ENCODE measurements around the gene HNRNPCL4. TPM values are rescaled to one million over a fixed set of nuclear protein-coding genes. Genes with fewer than 3 reads are reported as not detected.

Gene HNRNPCL4
- total RNA-seq (2022; extraction: Qiagen RNA extraction; ENCODE audit: low read depth) = not detected in 5 replicates

DNA sequence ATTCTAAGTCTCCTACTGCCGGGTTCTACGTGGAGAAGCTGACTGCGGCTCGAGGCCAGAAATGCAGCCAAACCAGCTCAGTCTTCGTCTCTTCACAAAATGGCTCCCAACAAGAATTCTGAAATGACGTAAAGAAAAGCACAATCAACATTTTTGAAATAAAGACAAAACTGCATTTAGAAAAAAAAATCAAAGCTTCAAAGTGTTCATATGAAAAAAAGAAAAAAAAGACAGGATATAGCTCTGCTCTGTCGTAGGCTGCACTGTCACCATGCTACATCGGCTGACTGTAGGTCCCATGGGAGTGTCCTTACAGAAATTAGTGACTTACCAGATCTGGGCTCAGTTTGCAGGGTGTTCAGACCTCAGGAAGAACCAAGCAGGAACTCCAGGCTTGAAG lies at the start of gene HNRNPCL4:
Gene HNRNPCL4, minus strand, starts transcription at position 101 of the 400 bp plus-strand sequence. CDS start 164 bp downstream, outside the sequence.

DNA sequence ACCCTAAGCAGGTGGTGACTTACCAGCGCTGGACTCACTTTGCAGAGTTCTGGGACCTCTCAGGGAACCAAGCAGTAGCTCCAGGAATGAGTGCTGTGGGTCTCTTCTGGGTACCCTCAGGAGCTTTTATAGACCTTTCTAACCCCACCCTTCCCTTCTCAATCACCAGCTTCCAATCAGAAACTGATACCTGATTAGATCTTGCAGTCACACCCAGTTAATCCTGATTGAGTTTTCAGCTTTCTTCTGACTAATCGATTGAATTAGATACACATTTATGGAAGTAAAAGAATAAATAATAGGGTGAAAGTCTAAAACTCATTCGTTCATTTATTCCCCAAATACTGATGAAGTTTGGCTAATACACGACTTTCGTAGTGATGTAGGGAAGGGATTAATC lies 35.9 kb upstream of the HNRNPCL4 start, which contains the start of gene PRAMEF13:
Gene PRAMEF13, minus strand, starts transcription at position 101 of the 400 bp plus-strand sequence. CDS start 1,820 bp downstream, outside the sequence.

DNA sequence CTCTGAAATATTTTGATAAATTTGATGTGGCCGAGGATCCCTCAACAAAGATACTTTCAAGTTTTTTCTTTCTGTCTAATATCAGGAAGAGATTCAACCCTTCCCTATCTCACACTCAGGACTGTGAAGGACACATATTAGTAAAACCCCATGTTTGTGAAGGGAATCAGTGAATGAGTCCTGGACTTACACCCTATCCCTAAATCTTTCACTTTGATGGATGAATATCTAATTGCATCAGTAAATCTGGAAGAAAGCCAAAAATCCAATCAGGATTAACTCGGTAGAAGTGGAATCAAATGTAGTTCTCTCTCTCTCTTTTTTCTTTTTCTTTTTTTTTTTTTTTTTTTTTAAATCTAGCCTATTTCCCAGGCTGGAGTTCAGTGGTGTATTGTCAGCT lies 6.1 kb upstream of the HNRNPCL4 start, which contains the start of gene PRAMEF9:
Gene PRAMEF9, plus strand, starts transcription at position 301 of the 400 bp plus-strand sequence. CDS start 3,433 bp downstream, outside the sequence.

DNA sequence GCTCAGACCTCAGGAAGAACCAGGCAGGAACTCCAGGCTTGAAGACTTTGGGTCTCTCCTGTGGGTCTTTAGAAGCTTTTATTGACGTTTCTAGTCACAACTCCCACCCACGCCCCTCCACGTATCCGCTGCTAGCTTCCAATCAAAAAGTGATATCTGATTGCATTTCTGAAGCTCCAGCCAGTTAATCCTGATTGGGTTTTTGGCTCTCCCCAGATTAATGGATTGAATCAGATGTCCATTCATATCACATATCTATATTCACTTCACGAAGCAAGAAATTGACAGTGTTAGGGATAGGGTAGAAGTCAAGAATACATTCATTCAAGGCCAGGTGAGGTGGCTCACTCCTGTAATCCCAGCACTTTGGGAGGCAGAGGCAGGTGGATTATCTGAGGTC lies 9.5 kb downstream of the HNRNPCL4 start, which contains the start of gene PRAMEF26:
Gene PRAMEF26, minus strand, starts transcription at position 101 of the 400 bp plus-strand sequence. CDS start 2,914 bp downstream, outside the sequence.

DNA sequence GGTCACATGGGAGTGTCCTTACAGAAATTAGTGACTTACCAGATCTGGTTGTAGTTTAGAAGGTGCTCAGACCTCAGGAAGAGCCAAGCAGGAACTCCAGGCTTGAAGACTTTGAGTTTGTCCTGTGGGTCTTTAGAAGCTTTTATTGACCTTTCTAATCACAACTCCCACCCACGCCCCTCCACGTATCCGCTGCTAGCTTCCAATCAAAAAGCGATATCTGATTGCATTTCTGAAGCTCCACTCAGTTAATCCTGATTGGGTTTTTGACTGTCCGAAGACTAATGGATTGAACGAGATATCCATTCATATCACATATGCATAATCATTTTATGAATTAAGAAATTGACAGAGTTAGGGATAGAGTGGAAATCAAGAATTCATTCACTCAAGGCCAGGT lies 48.7 kb downstream of the HNRNPCL4 start, which contains the start of gene HNRNPCL2:
Gene HNRNPCL2, minus strand, starts transcription at position 101 of the 400 bp plus-strand sequence. CDS start 454 bp downstream, outside the sequence.

Other genes starting within 250 kb of the HNRNPCL4 start
- not detected in 5 replicates for gene PRAMEF7, start 249.0 kb downstream of the HNRNPCL4 start, total RNA-seq (2022; extraction: Qiagen RNA extraction; ENCODE audit: low read depth)
- not detected in 5 replicates for gene PRAMEF6, start 218.1 kb downstream of the HNRNPCL4 start, total RNA-seq (2022; extraction: Qiagen RNA extraction; ENCODE audit: low read depth)
- gene PRAMEF27, start 109.1 kb downstream of the HNRNPCL4 start, total RNA-seq (2022; extraction: Qiagen RNA extraction; ENCODE audit: low read depth) = not detected in 5 replicates
- not detected in 5 replicates for gene HNRNPCL3, start 104.9 kb downstream of the HNRNPCL4 start, total RNA-seq (2022; extraction: Qiagen RNA extraction; ENCODE audit: low read depth)
- gene PRAMEF25, start 94.9 kb downstream of the HNRNPCL4 start, total RNA-seq (2022; extraction: Qiagen RNA extraction; ENCODE audit: low read depth) = not detected in 5 replicates
- not detected in 5 replicates for gene HNRNPCL2, start 48.8 kb downstream of the HNRNPCL4 start, total RNA-seq (2022; extraction: Qiagen RNA extraction; ENCODE audit: low read depth)
- gene PRAMEF26, start 9.6 kb downstream of the HNRNPCL4 start, total RNA-seq (2022; extraction: Qiagen RNA extraction; ENCODE audit: low read depth) = not detected in 5 replicates
- gene PRAMEF9, start 6.2 kb upstream of the HNRNPCL4 start, total RNA-seq (2022; extraction: Qiagen RNA extraction; ENCODE audit: low read depth) = not detected in 5 replicates
- not detected in 5 replicates for gene PRAMEF13, start 35.8 kb upstream of the HNRNPCL4 start, total RNA-seq (2022; extraction: Qiagen RNA extraction; ENCODE audit: low read depth)
- not detected in 5 replicates for gene PRAMEF18, start 60.5 kb upstream of the HNRNPCL4 start, total RNA-seq (2022; extraction: Qiagen RNA extraction; ENCODE audit: low read depth)
- not detected in 5 replicates for gene PRAMEF5, start 88.6 kb upstream of the HNRNPCL4 start, total RNA-seq (2022; extraction: Qiagen RNA extraction; ENCODE audit: low read depth)
- gene PRAMEF8, start 119.5 kb upstream of the HNRNPCL4 start, total RNA-seq (2022; extraction: Qiagen RNA extraction; ENCODE audit: low read depth) = 0.06 TPM in 1 of 5 replicates, not detected in the others
- not detected in 5 replicates for gene PRAMEF33, start 137.9 kb upstream of the HNRNPCL4 start, total RNA-seq (2022; extraction: Qiagen RNA extraction; ENCODE audit: low read depth)
- gene PRAMEF15, start 149.9 kb upstream of the HNRNPCL4 start, total RNA-seq (2022; extraction: Qiagen RNA extraction; ENCODE audit: low read depth) = not detected in 5 replicates
- gene PRAMEF14, start 181.5 kb upstream of the HNRNPCL4 start, total RNA-seq (2022; extraction: Qiagen RNA extraction; ENCODE audit: low read depth) = not detected in 5 replicates
- gene PRAMEF19, start 206.3 kb upstream of the HNRNPCL4 start, total RNA-seq (2022; extraction: Qiagen RNA extraction; ENCODE audit: low read depth) = not detected in 5 replicates
- gene PRAMEF17, start 224.0 kb upstream of the HNRNPCL4 start, total RNA-seq (2022; extraction: Qiagen RNA extraction; ENCODE audit: low read depth) = not detected in 5 replicates
- gene PRAMEF20, start 244.8 kb upstream of the HNRNPCL4 start, total RNA-seq (2022; extraction: Qiagen RNA extraction; ENCODE audit: low read depth) = not detected in 5 replicates

All from A549 treated with DMSO at 1 μM for 4 hours (cell line).